HepG2 (cell line): ENCODE measurements around the gene PLCB1. TPM values are rescaled to one million over a fixed set of nuclear protein-coding genes. Genes with fewer than 3 reads are reported as not detected.

Experiments used
- ATRX ChIP-seq: sonication (generic); formaldehyde crosslinking; IDR thresholded peaks from 2 replicates; pipeline ENCODE4 v1.4.0; 2020; ENCODE audit warnings: missing genetic modification reagents, borderline replicate concordance
- DDIT3 ChIP-seq: sonication (generic); formaldehyde crosslinking; IDR thresholded peaks from 2 replicates; pipeline ENCODE4 v1.4.0; 2020; ENCODE audit warnings: mild to moderate bottlenecking, missing genetic modification reagents
- FOXO4 ChIP-seq: sonication (generic); formaldehyde crosslinking; conservative IDR thresholded peaks from 2 replicates; pipeline ENCODE4 v1.8.1; 2023; ENCODE audit warnings: missing genetic modification reagents
- GATAD2A ChIP-seq: IDR thresholded peaks from 2 replicates; pipeline ENCODE4 v1.6.1; 2016
- HMG20B ChIP-seq: conservative IDR thresholded peaks from 2 replicates; pipeline ENCODE4 v1.6.1; 2016; ENCODE audit warnings: missing genetic modification reagents, missing compliant biosample characterization
- JDP2 ChIP-seq: sonication (generic); formaldehyde crosslinking; IDR thresholded peaks from 2 replicates; pipeline ENCODE4 v1.8.1; 2022; ENCODE audit warnings: missing genetic modification reagents, borderline replicate concordance
- PCBP2 ChIP-seq: fragments of 200-400 bp; formaldehyde crosslinking; optimal IDR thresholded peaks from 2 replicates; pipeline ENCODE3; 2018; ENCODE audit warnings: low read length, low read depth; ENCODE audit not compliant: poor library complexity, severe bottlenecking
- PRMT3 ChIP-seq: sonication (generic); formaldehyde crosslinking; IDR thresholded peaks from 2 replicates; pipeline ENCODE4 v1.8.1; 2022; ENCODE audit warnings: low read depth, mild to moderate bottlenecking, moderate library complexity, missing genetic modification reagents, borderline replicate concordance
- RCOR2 ChIP-seq: IDR thresholded peaks from 2 replicates; pipeline ENCODE4 v1.6.1; 2016; ENCODE audit warnings: missing biosample characterization, missing genetic modification reagents
- SRSF1 ChIP-seq: fragments of 200-400 bp; formaldehyde crosslinking; optimal IDR thresholded peaks from 2 replicates; pipeline ENCODE3; 2017; ENCODE audit warnings: mild to moderate bottlenecking, low read depth, low read length, moderate library complexity
- TARDBP ChIP-seq: sonication (generic); formaldehyde crosslinking; IDR thresholded peaks from 2 replicates; pipeline ENCODE4 v1.8.0; 2022; ENCODE audit warnings: mild to moderate bottlenecking, missing genetic modification reagents
- ZNF331 ChIP-seq: sonication (generic); formaldehyde crosslinking; IDR thresholded peaks from 2 replicates; pipeline ENCODE4 v1.4.0; 2020; ENCODE audit warnings: missing genetic modification reagents
- ZNF737 ChIP-seq: sonication (generic); formaldehyde crosslinking; IDR thresholded peaks from 2 replicates; pipeline ENCODE4 v1.5.0; 2020; ENCODE audit warnings: missing genetic modification reagents, mild to moderate bottlenecking, borderline replicate concordance
- ZNF792 ChIP-seq: IDR thresholded peaks from 2 replicates; pipeline ENCODE4 v1.6.1; 2016
- polyA plus RNA-seq, 8 experiments: library from polyadenylated mRNA; depleted of rRNA in 3 of 8; stranded (reverse) in 7 of 8; unstranded in 1 of 8; fragments of >200 nt; fragmentation: Illumina TruSeq in 4 of 8; extraction: Trizol in 4 of 8; gene quantifications; 2 replicates each; pipeline versions ENCODE4 v1.2.1 to v1.2.3, GENCODE V29; 2011 to 2016; ENCODE audit warnings: low read depth in 4 of 8, missing spikeins in 1 of 8, mixed read lengths in 1 of 8; ENCODE audit not compliant: insufficient read depth in 1 of 8
- total RNA-seq, 5 experiments: library from RNA; depleted of rRNA; stranded (reverse); fragments of >200 nt; fragmentation: Illumina TruSeq; extraction: Trizol; gene quantifications; 2 replicates each; pipeline ENCODE4 v1.2.3, GENCODE V29; 2016; ENCODE audit warnings: low read depth in 1 of 5
- TF ChIP-seq, protein P1 (sequence below): IDR thresholded peaks from 2 replicates; pipeline ENCODE4 v1.6.1; 2018; ENCODE audit warnings: missing genetic modification reagents
- TF ChIP-seq, protein P2 (sequence below): sonication (generic); formaldehyde crosslinking; IDR thresholded peaks from 2 replicates; pipeline ENCODE4 v1.4.0; 2020; ENCODE audit warnings: low read depth, mild to moderate bottlenecking, missing genetic modification reagents
- TF ChIP-seq, protein P3 (sequence below): sonication (generic); formaldehyde crosslinking; IDR thresholded peaks from 2 replicates; pipeline ENCODE4 v1.4.0; 2020; ENCODE audit warnings: missing genetic modification reagents, mild to moderate bottlenecking, borderline replicate concordance
- TF ChIP-seq, protein P4 (sequence below): sonication (generic); formaldehyde crosslinking; IDR thresholded peaks from 2 replicates; pipeline ENCODE4 v1.4.0; 2020; ENCODE audit warnings: mild to moderate bottlenecking, missing genetic modification reagents

The PLCB1 gene
- total and polyA plus RNA-seq, 2 of the 13 experiments (the other 11 are each of a cell fraction or from before 2014, with no cell fraction given): 42.4 to 55.9 TPM

DNA sequence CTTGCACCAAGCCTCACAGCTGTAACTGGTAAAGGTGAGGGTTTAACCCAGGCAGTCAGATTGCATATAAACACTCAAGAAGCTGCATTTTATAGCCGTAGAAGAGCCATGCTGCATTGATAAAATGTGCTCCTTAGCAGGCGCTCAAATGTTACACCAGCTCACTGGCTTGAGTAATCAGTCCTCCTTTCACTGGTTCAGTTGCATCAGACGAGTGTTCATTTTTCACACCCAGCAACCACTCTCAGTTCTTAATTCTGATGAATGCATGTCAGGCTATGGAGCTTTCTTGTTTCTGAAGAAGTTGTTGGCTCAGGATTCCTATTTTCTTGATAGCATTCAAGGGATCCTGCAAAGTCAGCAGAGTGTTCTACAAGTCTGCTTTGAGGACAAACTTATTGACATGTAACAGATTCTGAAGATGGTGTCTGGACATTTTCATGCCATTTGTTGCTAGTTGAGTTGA lies 198.3 kb downstream of the PLCB1 start (continued):
- TF ChIP-seq, protein P1, sequence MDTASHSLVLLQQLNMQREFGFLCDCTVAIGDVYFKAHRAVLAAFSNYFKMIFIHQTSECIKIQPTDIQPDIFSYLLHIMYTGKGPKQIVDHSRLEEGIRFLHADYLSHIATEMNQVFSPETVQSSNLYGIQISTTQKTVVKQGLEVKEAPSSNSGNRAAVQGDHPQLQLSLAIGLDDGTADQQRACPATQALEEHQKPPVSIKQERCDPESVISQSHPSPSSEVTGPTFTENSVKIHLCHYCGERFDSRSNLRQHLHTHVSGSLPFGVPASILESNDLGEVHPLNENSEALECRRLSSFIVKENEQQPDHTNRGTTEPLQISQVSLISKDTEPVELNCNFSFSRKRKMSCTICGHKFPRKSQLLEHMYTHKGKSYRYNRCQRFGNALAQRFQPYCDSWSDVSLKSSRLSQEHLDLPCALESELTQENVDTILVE (CRISPR knock-in tag): 0 out of 2 replicates have a peak, but pooled peaks have one; percentile 18
- TF ChIP-seq TARDBP (CRISPR knock-in tag): peak; percentile 15; the same call in 1 of the 2 replicates
- no peak for TF ChIP-seq ZNF737 (CRISPR knock-in tag)
- TF ChIP-seq, protein P2, sequence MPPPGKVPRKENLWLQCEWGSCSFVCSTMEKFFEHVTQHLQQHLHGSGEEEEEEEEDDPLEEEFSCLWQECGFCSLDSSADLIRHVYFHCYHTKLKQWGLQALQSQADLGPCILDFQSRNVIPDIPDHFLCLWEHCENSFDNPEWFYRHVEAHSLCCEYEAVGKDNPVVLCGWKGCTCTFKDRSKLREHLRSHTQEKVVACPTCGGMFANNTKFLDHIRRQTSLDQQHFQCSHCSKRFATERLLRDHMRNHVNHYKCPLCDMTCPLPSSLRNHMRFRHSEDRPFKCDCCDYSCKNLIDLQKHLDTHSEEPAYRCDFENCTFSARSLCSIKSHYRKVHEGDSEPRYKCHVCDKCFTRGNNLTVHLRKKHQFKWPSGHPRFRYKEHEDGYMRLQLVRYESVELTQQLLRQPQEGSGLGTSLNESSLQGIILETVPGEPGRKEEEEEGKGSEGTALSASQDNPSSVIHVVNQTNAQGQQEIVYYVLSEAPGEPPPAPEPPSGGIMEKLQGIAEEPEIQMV (CRISPR knock-in tag): no peak
- TF ChIP-seq JDP2 (CRISPR knock-in tag): no peak
- no peak for TF ChIP-seq PCBP2
- TF ChIP-seq HMG20B (CRISPR knock-in tag): no peak
- TF ChIP-seq, protein P3, sequence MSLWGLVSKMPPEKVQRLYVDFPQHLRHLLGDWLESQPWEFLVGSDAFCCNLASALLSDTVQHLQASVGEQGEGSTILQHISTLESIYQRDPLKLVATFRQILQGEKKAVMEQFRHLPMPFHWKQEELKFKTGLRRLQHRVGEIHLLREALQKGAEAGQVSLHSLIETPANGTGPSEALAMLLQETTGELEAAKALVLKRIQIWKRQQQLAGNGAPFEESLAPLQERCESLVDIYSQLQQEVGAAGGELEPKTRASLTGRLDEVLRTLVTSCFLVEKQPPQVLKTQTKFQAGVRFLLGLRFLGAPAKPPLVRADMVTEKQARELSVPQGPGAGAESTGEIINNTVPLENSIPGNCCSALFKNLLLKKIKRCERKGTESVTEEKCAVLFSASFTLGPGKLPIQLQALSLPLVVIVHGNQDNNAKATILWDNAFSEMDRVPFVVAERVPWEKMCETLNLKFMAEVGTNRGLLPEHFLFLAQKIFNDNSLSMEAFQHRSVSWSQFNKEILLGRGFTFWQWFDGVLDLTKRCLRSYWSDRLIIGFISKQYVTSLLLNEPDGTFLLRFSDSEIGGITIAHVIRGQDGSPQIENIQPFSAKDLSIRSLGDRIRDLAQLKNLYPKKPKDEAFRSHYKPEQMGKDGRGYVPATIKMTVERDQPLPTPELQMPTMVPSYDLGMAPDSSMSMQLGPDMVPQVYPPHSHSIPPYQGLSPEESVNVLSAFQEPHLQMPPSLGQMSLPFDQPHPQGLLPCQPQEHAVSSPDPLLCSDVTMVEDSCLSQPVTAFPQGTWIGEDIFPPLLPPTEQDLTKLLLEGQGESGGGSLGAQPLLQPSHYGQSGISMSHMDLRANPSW: no peak
- no peak for TF ChIP-seq DDIT3 (CRISPR knock-in tag)
- TF ChIP-seq, protein P4, sequence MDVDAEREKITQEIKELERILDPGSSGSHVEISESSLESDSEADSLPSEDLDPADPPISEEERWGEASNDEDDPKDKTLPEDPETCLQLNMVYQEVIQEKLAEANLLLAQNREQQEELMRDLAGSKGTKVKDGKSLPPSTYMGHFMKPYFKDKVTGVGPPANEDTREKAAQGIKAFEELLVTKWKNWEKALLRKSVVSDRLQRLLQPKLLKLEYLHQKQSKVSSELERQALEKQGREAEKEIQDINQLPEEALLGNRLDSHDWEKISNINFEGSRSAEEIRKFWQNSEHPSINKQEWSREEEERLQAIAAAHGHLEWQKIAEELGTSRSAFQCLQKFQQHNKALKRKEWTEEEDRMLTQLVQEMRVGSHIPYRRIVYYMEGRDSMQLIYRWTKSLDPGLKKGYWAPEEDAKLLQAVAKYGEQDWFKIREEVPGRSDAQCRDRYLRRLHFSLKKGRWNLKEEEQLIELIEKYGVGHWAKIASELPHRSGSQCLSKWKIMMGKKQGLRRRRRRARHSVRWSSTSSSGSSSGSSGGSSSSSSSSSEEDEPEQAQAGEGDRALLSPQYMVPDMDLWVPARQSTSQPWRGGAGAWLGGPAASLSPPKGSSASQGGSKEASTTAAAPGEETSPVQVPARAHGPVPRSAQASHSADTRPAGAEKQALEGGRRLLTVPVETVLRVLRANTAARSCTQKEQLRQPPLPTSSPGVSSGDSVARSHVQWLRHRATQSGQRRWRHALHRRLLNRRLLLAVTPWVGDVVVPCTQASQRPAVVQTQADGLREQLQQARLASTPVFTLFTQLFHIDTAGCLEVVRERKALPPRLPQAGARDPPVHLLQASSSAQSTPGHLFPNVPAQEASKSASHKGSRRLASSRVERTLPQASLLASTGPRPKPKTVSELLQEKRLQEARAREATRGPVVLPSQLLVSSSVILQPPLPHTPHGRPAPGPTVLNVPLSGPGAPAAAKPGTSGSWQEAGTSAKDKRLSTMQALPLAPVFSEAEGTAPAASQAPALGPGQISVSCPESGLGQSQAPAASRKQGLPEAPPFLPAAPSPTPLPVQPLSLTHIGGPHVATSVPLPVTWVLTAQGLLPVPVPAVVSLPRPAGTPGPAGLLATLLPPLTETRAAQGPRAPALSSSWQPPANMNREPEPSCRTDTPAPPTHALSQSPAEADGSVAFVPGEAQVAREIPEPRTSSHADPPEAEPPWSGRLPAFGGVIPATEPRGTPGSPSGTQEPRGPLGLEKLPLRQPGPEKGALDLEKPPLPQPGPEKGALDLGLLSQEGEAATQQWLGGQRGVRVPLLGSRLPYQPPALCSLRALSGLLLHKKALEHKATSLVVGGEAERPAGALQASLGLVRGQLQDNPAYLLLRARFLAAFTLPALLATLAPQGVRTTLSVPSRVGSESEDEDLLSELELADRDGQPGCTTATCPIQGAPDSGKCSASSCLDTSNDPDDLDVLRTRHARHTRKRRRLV: no peak
- no peak for TF ChIP-seq SRSF1
- no peak for TF ChIP-seq ZNF331
- 0 out of 2 replicates have a peak, but pooled peaks have one; percentile 87 for TF ChIP-seq FOXO4 (CRISPR knock-in tag)
- TF ChIP-seq GATAD2A: 0 out of 2 replicates have a peak, but pooled peaks have one; percentile 18
- no peak for TF ChIP-seq RCOR2 (CRISPR knock-in tag)
- TF ChIP-seq ATRX (CRISPR knock-in tag): no peak
- TF ChIP-seq PRMT3: no peak
- peak; percentile 96 for TF ChIP-seq ZNF792 (CRISPR knock-in tag)
